SIG-M5 (cell line): ENCODE data around the gene CCR2.
"Not testable (repeated sequence)": the region's sequence is repeated elsewhere in the genome, so short reads cannot be mapped to it uniquely, and the experiment has no call there.

Source experiments
- DNase-seq: peaks from one replicate; lab custom pipeline; 2025; lab: John Stamatoyannopoulos, UW

Gene CCR2

GRCh38 chr3:46353647-46354410 lies at the start of gene CCR2:
TSS of gene CCR2 (plus strand) at chr3:46354111. CDS start at chr3:46357528, 3,417 bp downstream.
- peak; percentile 74 for DNase-seq

GRCh38 chr3:46304739-46305138 lies 49.2 kb upstream of the CCR2 start:
- no peak for DNase-seq

- DNase-seq, result peak; percentile 70
These were observed 40.9 kb upstream of the CCR2 start for GRCh38 chr3:46312991-46313390.

GRCh38 chr3:46314517-46314916 lies 39.4 kb upstream of the CCR2 start:
- no peak for DNase-seq

- DNase-seq, result no peak
These were observed 37.7 kb upstream of the CCR2 start for GRCh38 chr3:46316206-46316605.

GRCh38 chr3:46318207-46318927 lies 35.5 kb upstream of the CCR2 start:
- peak; percentile 72 for DNase-seq

- DNase-seq, result peak; percentile 77
These were observed 32.3 kb upstream of the CCR2 start for GRCh38 chr3:46321461-46322104.

- DNase-seq, result no peak
These were observed 29.9 kb upstream of the CCR2 start for GRCh38 chr3:46324036-46324435.

GRCh38 chr3:46325645-46326300 lies 28.1 kb upstream of the CCR2 start:
- DNase-seq, result no peak

GRCh38 chr3:46330676-46331075 lies 23.2 kb upstream of the CCR2 start:
- DNase-seq, result not testable (repeated sequence)

GRCh38 chr3:46334741-46335478 lies 19.0 kb upstream of the CCR2 start:
- DNase-seq, result no peak

GRCh38 chr3:46335541-46335940 lies 18.4 kb upstream of the CCR2 start:
- no peak for DNase-seq

GRCh38 chr3:46337911-46338310 lies 16.0 kb upstream of the CCR2 start:
- no peak for DNase-seq

- DNase-seq, result no peak
These were observed 15.1 kb upstream of the CCR2 start for GRCh38 chr3:46338840-46339239.

- no peak for DNase-seq
These were observed 9.4 kb upstream of the CCR2 start for GRCh38 chr3:46344476-46344875.

GRCh38 chr3:46348823-46349482 lies 5.0 kb upstream of the CCR2 start:
- DNase-seq, result no peak

- no peak for DNase-seq
These were observed 4.2 kb upstream of the CCR2 start for GRCh38 chr3:46349484-46350261.

GRCh38 chr3:46350262-46350565 lies 3.7 kb upstream of the CCR2 start:
- DNase-seq, result no peak

- no peak for DNase-seq
These were observed 2.3 kb upstream of the CCR2 start for GRCh38 chr3:46351646-46352045.

- no peak for DNase-seq
These were observed 821 bp upstream of the CCR2 start for GRCh38 chr3:46353090-46353489.

- no peak for DNase-seq
These were observed 567 bp downstream of the CCR2 start for GRCh38 chr3:46354478-46354877.
